ENCODE data around the gene ANTXR2. TPM values are rescaled to one million over a fixed set of nuclear protein-coding genes. Genes with fewer than 3 reads are reported as not detected.
A peak's percentile ranks its signal among the peaks of the same experiment; 100 is the strongest.
"Not testable (repeated sequence)": the region's sequence is repeated elsewhere in the genome, so short reads cannot be mapped to it uniquely, and the experiment has no call there.

The ANTXR2 gene
- total RNA-seq, 1 donor = 45.8 TPM

- DNase-seq (ENCODE audit: low read depth in 2 of 3, low spot score in 2 of 3) = no peak
Measured at GRCh38 chr4:80029364-80029763, 43.7 kb downstream of the ANTXR2 start.

- no peak for DNase-seq (ENCODE audit: low read depth in 2 of 3, low spot score in 2 of 3)
Measured at GRCh38 chr4:80027611-80028010, 45.4 kb downstream of the ANTXR2 start.

GRCh38 chr4:80026100-80026499 lies 46.9 kb downstream of the ANTXR2 start:
- no peak for DNase-seq (ENCODE audit: low read depth in 2 of 3, low spot score in 2 of 3)

GRCh38 chr4:80024335-80024734 lies 48.7 kb downstream of the ANTXR2 start:
- DNase-seq (ENCODE audit: low read depth in 2 of 3, low spot score in 2 of 3) = no peak

- DNase-seq (ENCODE audit: low read depth in 2 of 3, low spot score in 2 of 3) = no peak
Measured at GRCh38 chr4:80022282-80022681, 50.7 kb downstream of the ANTXR2 start.

GRCh38 chr4:80017125-80017854 lies 55.7 kb downstream of the ANTXR2 start:
- DNase-seq (ENCODE audit: low read depth in 2 of 3, low spot score in 2 of 3) = peak in 2 of 3 donors; percentile 24 to 25

GRCh38 chr4:80016506-80016905 lies 56.5 kb downstream of the ANTXR2 start:
- no peak for DNase-seq (ENCODE audit: low read depth in 2 of 3, low spot score in 2 of 3)

- no peak for DNase-seq (ENCODE audit: low read depth in 2 of 3, low spot score in 2 of 3)
Measured at GRCh38 chr4:80015407-80016189, 57.4 kb downstream of the ANTXR2 start.

GRCh38 chr4:80014531-80014930 lies 58.5 kb downstream of the ANTXR2 start:
- no peak for DNase-seq (ENCODE audit: low read depth in 2 of 3, low spot score in 2 of 3)

GRCh38 chr4:80012291-80012690 lies 60.7 kb downstream of the ANTXR2 start:
- DNase-seq (ENCODE audit: low read depth in 2 of 3, low spot score in 2 of 3) = no peak

- DNase-seq (ENCODE audit: low read depth in 2 of 3, low spot score in 2 of 3) = no peak
Measured at GRCh38 chr4:80011636-80012236, 61.3 kb downstream of the ANTXR2 start.

- DNase-seq (ENCODE audit: low read depth in 2 of 3, low spot score in 2 of 3) = no peak
Measured at GRCh38 chr4:80010316-80010715, 62.7 kb downstream of the ANTXR2 start.

- no peak for DNase-seq (ENCODE audit: low read depth in 2 of 3, low spot score in 2 of 3)
Measured at GRCh38 chr4:80009806-80010205, 63.2 kb downstream of the ANTXR2 start.

- DNase-seq (ENCODE audit: low read depth in 2 of 3, low spot score in 2 of 3) = no peak
Measured at GRCh38 chr4:80008971-80009370, 64.1 kb downstream of the ANTXR2 start.

- DNase-seq (ENCODE audit: low read depth in 2 of 3, low spot score in 2 of 3) = no peak
Measured at GRCh38 chr4:80008351-80008750, 64.7 kb downstream of the ANTXR2 start.

GRCh38 chr4:80007745-80008149 lies 65.3 kb downstream of the ANTXR2 start:
- no peak for DNase-seq (ENCODE audit: low read depth in 2 of 3, low spot score in 2 of 3)

GRCh38 chr4:80006935-80007744 lies 65.9 kb downstream of the ANTXR2 start:
- DNase-seq (ENCODE audit: low read depth in 2 of 3, low spot score in 2 of 3) = peak in 2 of 3 donors; percentile 23 to 36

- DNase-seq (ENCODE audit: low read depth in 2 of 3, low spot score in 2 of 3) = peak in 1 of 3 donors; percentile 29
Measured at GRCh38 chr4:80005863-80006262, 67.2 kb downstream of the ANTXR2 start.

- no peak for DNase-seq (ENCODE audit: low read depth in 2 of 3, low spot score in 2 of 3)
Measured at GRCh38 chr4:80004319-80004718, 68.7 kb downstream of the ANTXR2 start.

GRCh38 chr4:80002559-80002958 lies 70.5 kb downstream of the ANTXR2 start:
- not testable (repeated sequence) for DNase-seq (ENCODE audit: low read depth in 2 of 3, low spot score in 2 of 3)

- DNase-seq (ENCODE audit: low read depth in 2 of 3, low spot score in 2 of 3) = not testable (repeated sequence)
Measured at GRCh38 chr4:79999048-79999447, 74.0 kb downstream of the ANTXR2 start.
